ENCODE data around the gene MBOAT7. TPM values are rescaled to one million over a fixed set of nuclear protein-coding genes. Genes with fewer than 3 reads are reported as not detected.

MBOAT7 gene
- total RNA-seq, 1 experiment from 2014 or later, result 109 TPM

GRCh38 chr19:54189735-54190502 is 539 bp upstream of the MBOAT7 start (continued):
- no peak for TF ChIP-seq PRDM15 (CRISPR knock-in tag; IDR thresholded peaks at IDR 0.05)
- no peak; the same call in 1 of the 2 replicates for TF ChIP-seq ZMAT4 (CRISPR knock-in tag; IDR thresholded peaks at IDR 0.05)
- 0 out of 2 replicates have a peak, but pooled peaks have one; percentile 12 for TF ChIP-seq HMGA2 (CRISPR knock-in tag; IDR thresholded peaks at IDR 0.05)
- no peak for TF ChIP-seq HMGXB4 (CRISPR knock-in tag; IDR thresholded peaks at IDR 0.05)
- no peak for TF ChIP-seq IRF2 (CRISPR knock-in tag; IDR thresholded peaks at IDR 0.05; ENCODE audit: borderline replicate concordance, low read depth)
- no peak for TF ChIP-seq ELF4 (CRISPR knock-in tag; IDR thresholded peaks at IDR 0.05; ENCODE audit: low read depth)
- TF ChIP-seq ERG (CRISPR knock-in tag; IDR thresholded peaks at IDR 0.05), result no peak
- TF ChIP-seq FOXK1 (CRISPR knock-in tag; IDR thresholded peaks at IDR 0.05), result peak; percentile 24; the same call in 1 of the 2 replicates

- ATAC-seq, result no peak
- Mint-ChIP-seq H3K9me3 (no peaks in the 10 kb centered on the region), H3K36me3 (peaks cover 38% of the 10 kb centered on the region), H3K4me1 (peaks cover 35% of the 10 kb centered on the region), H3K4me3 (peak overlapping the region; percentile 85), H3K27ac (no peak overlapping the region), H3K27me3 (ENCODE audit: low read depth) (peaks cover 3% of the 10 kb centered on the region; the same call in 1 of the 2 replicates)
- ChIA-PET CTCF (interaction anchor here (1.2 to 4.2 kb wide), 8 partner anchors 9 to 78 kb away, joined by 4 to 84 read pairs (median 14); partner anchors contain the start of genes CNOT3 and TMC4), POLR2A (interaction anchor here (0.7 to 4.3 kb wide), 9 partner anchors 8 to 129 kb away, joined by 3 to 25 read pairs (median 7); partner anchors contain the start of genes RPS9 and TMC4)
- peak; percentile 27 for DNase-seq (ENCODE audit: low spot score)
- TF ChIP-seq RELA (CRISPR knock-in tag; IDR thresholded peaks at IDR 0.05; ENCODE audit: borderline replicate concordance) (no peak), E2F4 (CRISPR knock-in tag; IDR thresholded peaks at IDR 0.05; ENCODE audit: borderline replicate concordance, low read depth) (no peak), ZNF232 (CRISPR knock-in tag; IDR thresholded peaks at IDR 0.05) (no peak), PREB (CRISPR knock-in tag; IDR thresholded peaks at IDR 0.05; ENCODE audit: borderline replicate concordance) (no peak), ZNF416 (CRISPR knock-in tag; IDR thresholded peaks at IDR 0.05) (no peak), NR2C2 (CRISPR knock-in tag; IDR thresholded peaks at IDR 0.05) (no peak), ZNF396 (CRISPR knock-in tag; IDR thresholded peaks at IDR 0.05; ENCODE audit: borderline replicate concordance) (no peak), NR1H2 (CRISPR knock-in tag; IDR thresholded peaks at IDR 0.05) (no peak), ZMAT4 (CRISPR knock-in tag; IDR thresholded peaks at IDR 0.05) (no peak), MXD4 (CRISPR knock-in tag; IDR thresholded peaks at IDR 0.05; ENCODE audit: borderline replicate concordance) (no peak), FOXJ3 (CRISPR knock-in tag; IDR thresholded peaks at IDR 0.05; ENCODE audit: borderline replicate concordance) (no peak), AR (CRISPR knock-in tag; IDR thresholded peaks at IDR 0.05) (no peak), CBFB (CRISPR knock-in tag; IDR thresholded peaks at IDR 0.05; ENCODE audit: low read depth) (no peak)
Observed at GRCh38 chr19:54188215-54188871, 1.0 kb downstream of the MBOAT7 start.

Data from WTC11 (cell line).